ENCODE results near the gene USP12. TPM values are rescaled to one million over a fixed set of nuclear protein-coding genes. Genes with fewer than 3 reads are reported as not detected.

Gene USP12
- total and polyA plus RNA-seq, 2 experiments from 2014 or later, result 18.4 to 39.3 TPM

DNA sequence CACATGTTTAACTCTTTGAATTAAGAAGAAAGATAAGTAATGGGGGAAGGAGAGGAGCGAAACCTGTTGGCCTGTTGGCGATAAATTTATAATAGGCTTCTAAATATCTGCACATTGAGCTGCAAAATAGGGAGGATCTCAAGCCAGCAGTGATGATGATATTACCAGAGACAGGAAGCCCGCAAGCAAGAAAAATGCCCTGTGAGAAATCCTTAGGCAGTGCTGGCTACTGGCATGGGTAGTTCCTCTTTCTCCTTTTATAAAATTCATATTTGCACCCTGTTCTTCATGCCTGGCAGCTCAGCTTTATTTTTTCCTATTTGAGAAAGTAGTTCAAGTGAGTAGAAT, 858 bp upstream of the USP12 start:
- Histone ChIP-seq H2AFZ (peak overlapping the region; percentile 99), H3K36me3 (ENCODE audit: insufficient read depth) (no peaks in the 10 kb centered on the region), H3K4me1 (ENCODE audit: insufficient read depth) (peaks cover 34% of the 10 kb centered on the region), H3K4me2 (peak overlapping the region; percentile 97), H3K79me2 (replicated peaks; ENCODE audit: insufficient read depth) (peaks cover 33% of the 10 kb centered on the region), H3K27me3 (ENCODE audit: insufficient read depth) (no peaks in the 10 kb centered on the region), H3K9me2 (ENCODE audit: insufficient read depth) (no peaks in the 10 kb centered on the region), H3F3A (replicated peaks; ENCODE audit: low read depth) (peaks cover 7% of the 10 kb centered on the region; the same call in 1 of the 2 replicates), H3K27ac (ENCODE audit: low read depth) (peak overlapping the region; percentile 92), H4K20me1 (replicated peaks; ENCODE audit: insufficient read depth) (peaks cover 19% of the 10 kb centered on the region), H3K4me3 (peak overlapping the region; percentile 85)
- peak overlapping the region; percentile 80 for H3K4me3 Mint-ChIP-seq
- no peak for TF ChIP-seq ETS1 (IDR thresholded peaks at IDR 0.05)
- TF ChIP-seq REST (IDR thresholded peaks at IDR 0.05; ENCODE audit: unreplicated experiment), result no peak
- TF ChIP-seq STAT1 (IDR thresholded peaks at IDR 0.05; ENCODE audit: unreplicated experiment), result no peak
- TF ChIP-seq, protein P1, sequence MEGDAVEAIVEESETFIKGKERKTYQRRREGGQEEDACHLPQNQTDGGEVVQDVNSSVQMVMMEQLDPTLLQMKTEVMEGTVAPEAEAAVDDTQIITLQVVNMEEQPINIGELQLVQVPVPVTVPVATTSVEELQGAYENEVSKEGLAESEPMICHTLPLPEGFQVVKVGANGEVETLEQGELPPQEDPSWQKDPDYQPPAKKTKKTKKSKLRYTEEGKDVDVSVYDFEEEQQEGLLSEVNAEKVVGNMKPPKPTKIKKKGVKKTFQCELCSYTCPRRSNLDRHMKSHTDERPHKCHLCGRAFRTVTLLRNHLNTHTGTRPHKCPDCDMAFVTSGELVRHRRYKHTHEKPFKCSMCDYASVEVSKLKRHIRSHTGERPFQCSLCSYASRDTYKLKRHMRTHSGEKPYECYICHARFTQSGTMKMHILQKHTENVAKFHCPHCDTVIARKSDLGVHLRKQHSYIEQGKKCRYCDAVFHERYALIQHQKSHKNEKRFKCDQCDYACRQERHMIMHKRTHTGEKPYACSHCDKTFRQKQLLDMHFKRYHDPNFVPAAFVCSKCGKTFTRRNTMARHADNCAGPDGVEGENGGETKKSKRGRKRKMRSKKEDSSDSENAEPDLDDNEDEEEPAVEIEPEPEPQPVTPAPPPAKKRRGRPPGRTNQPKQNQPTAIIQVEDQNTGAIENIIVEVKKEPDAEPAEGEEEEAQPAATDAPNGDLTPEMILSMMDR (conservative IDR thresholded peaks at IDR 0.05; ENCODE audit: low read depth in 2 of 2), result no peak
- no peak for TF ChIP-seq NANOG (IDR thresholded peaks at IDR 0.05; ENCODE audit: borderline replicate concordance)
- TF ChIP-seq ZNF114 (CRISPR knock-in tag; IDR thresholded peaks at IDR 0.05), result no peak
- no peak for TF ChIP-seq CREB1 (CRISPR knock-in tag; IDR thresholded peaks at IDR 0.05; ENCODE audit: low read depth)
- TF ChIP-seq EZH2phosphoT487 (IDR thresholded peaks at IDR 0.05; ENCODE audit: unreplicated experiment), result no peak
- TF ChIP-seq ZNF462 (CRISPR knock-in tag; IDR thresholded peaks at IDR 0.05), result no peak
- TF ChIP-seq ZNF331 (CRISPR knock-in tag; IDR thresholded peaks at IDR 0.05; ENCODE audit: low read depth), result no peak
- no peak for TF ChIP-seq EZH2 (IDR thresholded peaks at IDR 0.05; ENCODE audit: low read depth, unreplicated experiment)
- TF ChIP-seq JUNB (IDR thresholded peaks at IDR 0.05; ENCODE audit: unreplicated experiment), result no peak
- TF ChIP-seq POLR2AphosphoS5 (IDR thresholded peaks at IDR 0.05; ENCODE audit: low read depth), result no peak
- peaks cover 36% of the 10 kb centered on the region for H3K4me1 Mint-ChIP-seq
- no peak overlapping the region for H3K27ac Mint-ChIP-seq
- DNase-seq (ENCODE audit: low spot score) (no peak), ATAC-seq (no peak)
- peaks cover 3% of the 10 kb centered on the region; the same call in 1 of the 3 replicates for H3K36me3 Mint-ChIP-seq (ENCODE audit: low read depth)
- no peaks in the 10 kb centered on the region for H3K27me3 Mint-ChIP-seq (ENCODE audit: insufficient read depth, low read depth, poor library complexity)
- H3K9me3 Mint-ChIP-seq, result peaks cover 2% of the 10 kb centered on the region; the same call in 2 of the 3 replicates

Data from GM23338 (cell line).